Kidney (tissue), 14 donors: ENCODE results near the gene SLC43A3. TPM values are rescaled to one million over a fixed set of nuclear protein-coding genes. Genes with fewer than 3 reads are reported as not detected.

Experiments
- DNase-seq, 5 donors: peaks; one replicate each; pipeline ENCODE4 v3.0.0-alpha.2; 2013 to 2020
- FAIRE-seq: peaks from 2 replicates; lab custom pipeline; 2012; peaks lifted over from hg19 to GRCh38; lab: Jason Lieb, UNC
- H3K27ac ChIP-seq, 2 donors: one replicate each; pipeline ENCODE4 v1.7.0; 2013; ENCODE audit warnings: low read depth in 2 of 2, low read length in 2 of 2, inconsistent platforms in 1 of 2
- H3K27me3 ChIP-seq: one replicate; pipeline ENCODE4 v1.7.1; 2013; ENCODE audit warnings: low read length, inconsistent platforms; ENCODE audit not compliant: control insufficient read depth, insufficient read depth
- H3K36me3 ChIP-seq, 3 donors: one replicate each; pipeline versions ENCODE4 v1.7.0 to v1.7.1; 2013; ENCODE audit warnings: low read length in 3 of 3, control low read depth in 1 of 3, inconsistent platforms in 1 of 3; ENCODE audit not compliant: insufficient read depth in 3 of 3, control insufficient read depth in 2 of 3
- H3K4me1 ChIP-seq, 3 donors: one replicate each; pipeline versions ENCODE4 v1.7.0 to v1.7.1; 2013; ENCODE audit warnings: low read length in 3 of 3, inconsistent platforms in 1 of 3, low read depth in 1 of 3; ENCODE audit not compliant: control insufficient read depth in 2 of 3, insufficient read depth in 2 of 3
- H3K4me3 ChIP-seq, 3 donors: one replicate each; pipeline versions ENCODE4 v1.7.0 to v1.8.1; 2013; ENCODE audit warnings: low read length in 3 of 3, control low read depth in 1 of 3, inconsistent platforms in 1 of 3
- H3K9ac ChIP-seq, 3 donors: one replicate each; pipeline versions ENCODE4 v1.7.0 to v1.7.1; 2013; ENCODE audit warnings: low read length in 3 of 3, control low read depth in 1 of 3, inconsistent platforms in 1 of 3
- H3K9me3 ChIP-seq, 3 donors: one replicate each; pipeline versions ENCODE4 v1.7.0 to v1.7.1; 2013; ENCODE audit warnings: low read length in 3 of 3, control low read depth in 1 of 3, inconsistent platforms in 1 of 3; ENCODE audit not compliant: control insufficient read depth in 2 of 3, insufficient read depth in 1 of 3
- intact Hi-C: fragments of 100-400 bp; cut with DNase I; formaldehyde crosslinking; loops from one replicate; pipeline ENCODE4 v1.11.1; 2022
- polyA plus RNA-seq: library from polyadenylated mRNA; stranded (reverse); fragments of 350-450 nt; fragmentation: Illumina TruSeq; extraction: RNeasy Lipid Tissue Mini Kit (QIAGEN cat#74804); gene quantifications from one replicate; pipeline ENCODE4 v1.2.3, GENCODE V29; 2014; ENCODE audit warnings: low read depth, low replicate concordance; ENCODE audit not compliant: insufficient read depth
- total RNA-seq: library from RNA; stranded (reverse); fragmentation: NEBNext Ultra II Directional; extraction: Animal tissue kit (Norgen Biotek cat#: 25700); gene quantifications from one replicate; pipeline ENCODE4 v1.2.1, GENCODE V29; 2021
- TF ChIP-seq, protein P1 (sequence below): IDR thresholded peaks from 3 replicates; pipeline ENCODE4 v1.5.1; 2012; ENCODE audit warnings: mild to moderate bottlenecking, moderate library complexity, borderline replicate concordance; ENCODE audit not compliant: insufficient read depth; ENCODE audit errors: extremely low read depth
- donor health status: control.
- donor health status: control.
- donor health status: control.
- donor health status: control.
- donor health status: control.
- donor health status: DM: yes; HTN: yes; CAD: no.
- donor health status: Normal renal cell carcinoma (clear cell type).

The SLC43A3 gene
- total and polyA plus RNA-seq, 2 donors from 2014 or later: 6.0 to 39.8 TPM

GRCh38 chr11:57418131-57418530 lies 8.8 kb downstream of the SLC43A3 start:
- Histone ChIP-seq H3K4me3 (no peak overlapping the region), H3K4me1 (peaks cover 0 to 2% (median 0%) of the 10 kb centered on the region in 3 donors)
- no peak for FAIRE-seq

DNA sequence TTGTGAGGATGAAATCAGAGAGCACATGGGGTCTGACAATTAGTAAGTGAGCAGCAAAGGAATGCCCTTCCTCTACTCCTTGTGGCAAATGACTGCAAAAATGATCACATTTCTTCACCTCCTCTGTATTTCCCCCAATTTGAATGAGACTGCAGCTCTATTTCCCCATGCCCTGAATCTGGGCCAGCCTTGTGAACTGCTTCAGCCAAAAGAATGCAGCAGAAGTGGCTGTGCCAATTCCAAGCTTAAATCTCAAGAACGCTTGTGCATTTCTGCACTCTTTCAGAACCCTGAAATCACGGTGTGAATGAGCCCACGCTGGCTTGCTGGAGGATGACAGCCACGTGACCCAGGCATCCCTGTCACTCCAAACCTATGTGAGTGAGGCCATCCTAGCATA lies 9.9 kb downstream of the SLC43A3 start:
- H3K4me3 ChIP-seq: no peak overlapping the region
- H3K9me3 ChIP-seq: no peaks in the 10 kb centered on the region
- no peak for DNase-seq
- no peaks in the 10 kb centered on the region for H3K4me1 ChIP-seq
- TF ChIP-seq, protein P1, sequence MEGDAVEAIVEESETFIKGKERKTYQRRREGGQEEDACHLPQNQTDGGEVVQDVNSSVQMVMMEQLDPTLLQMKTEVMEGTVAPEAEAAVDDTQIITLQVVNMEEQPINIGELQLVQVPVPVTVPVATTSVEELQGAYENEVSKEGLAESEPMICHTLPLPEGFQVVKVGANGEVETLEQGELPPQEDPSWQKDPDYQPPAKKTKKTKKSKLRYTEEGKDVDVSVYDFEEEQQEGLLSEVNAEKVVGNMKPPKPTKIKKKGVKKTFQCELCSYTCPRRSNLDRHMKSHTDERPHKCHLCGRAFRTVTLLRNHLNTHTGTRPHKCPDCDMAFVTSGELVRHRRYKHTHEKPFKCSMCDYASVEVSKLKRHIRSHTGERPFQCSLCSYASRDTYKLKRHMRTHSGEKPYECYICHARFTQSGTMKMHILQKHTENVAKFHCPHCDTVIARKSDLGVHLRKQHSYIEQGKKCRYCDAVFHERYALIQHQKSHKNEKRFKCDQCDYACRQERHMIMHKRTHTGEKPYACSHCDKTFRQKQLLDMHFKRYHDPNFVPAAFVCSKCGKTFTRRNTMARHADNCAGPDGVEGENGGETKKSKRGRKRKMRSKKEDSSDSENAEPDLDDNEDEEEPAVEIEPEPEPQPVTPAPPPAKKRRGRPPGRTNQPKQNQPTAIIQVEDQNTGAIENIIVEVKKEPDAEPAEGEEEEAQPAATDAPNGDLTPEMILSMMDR: no peak
- no peak overlapping the region for H3K27ac ChIP-seq
- FAIRE-seq: no peak
- H3K27me3 ChIP-seq: no peaks in the 10 kb centered on the region
- no peak overlapping the region for H3K9ac ChIP-seq
- peaks cover 0 to 6% (median 4%) of the 10 kb centered on the region in 3 donors for H3K36me3 ChIP-seq
- intact Hi-C loops: no loop called here

More at GRCh38 chr11:57418131-57418530, 8.8 kb downstream of the SLC43A3 start:
- TF ChIP-seq, protein P1: no peak
- Histone ChIP-seq H3K27me3 (no peaks in the 10 kb centered on the region), H3K36me3 (peaks cover 0 to 6% (median 4%) of the 10 kb centered on the region in 3 donors), H3K9ac (no peak overlapping the region), H3K27ac (no peak overlapping the region), H3K9me3 (no peaks in the 10 kb centered on the region)
- intact Hi-C loops: no loop called here
- DNase-seq: no peak

DNA sequence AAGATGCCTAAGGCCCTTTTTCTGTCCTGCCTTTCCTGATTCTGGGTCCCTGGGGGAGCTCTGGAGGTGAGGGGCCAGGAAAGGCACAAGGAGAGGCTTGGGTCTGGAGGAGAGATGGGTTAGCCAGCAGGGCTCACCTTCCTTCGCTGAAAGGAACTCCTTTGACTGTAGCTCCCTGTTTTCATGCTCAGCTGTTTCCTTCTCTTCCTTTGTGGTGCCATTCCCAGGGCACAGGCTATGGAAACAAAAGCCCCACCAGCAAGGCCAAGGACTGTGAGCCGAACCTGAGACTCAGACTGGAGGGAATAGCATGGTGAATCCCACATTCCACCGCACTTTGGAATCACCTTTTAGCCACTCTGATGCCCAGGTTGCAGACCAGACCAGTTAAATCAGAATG lies 10.5 kb downstream of the SLC43A3 start:
- H3K9me3 ChIP-seq: no peaks in the 10 kb centered on the region
- H3K36me3 ChIP-seq: peaks cover 0 to 6% (median 4%) of the 10 kb centered on the region in 3 donors
- H3K4me1 ChIP-seq: no peaks in the 10 kb centered on the region
- no peak overlapping the region for H3K4me3 ChIP-seq
- no peak for FAIRE-seq
- DNase-seq: no peak
- no peaks in the 10 kb centered on the region for H3K27me3 ChIP-seq
- H3K9ac ChIP-seq: no peak overlapping the region
- TF ChIP-seq, protein P1: no peak
- intact Hi-C loops: no loop called here
- no peak overlapping the region for H3K27ac ChIP-seq
